ENCODE results near the gene AFDN. TPM values are rescaled to one million over a fixed set of nuclear protein-coding genes. Genes with fewer than 3 reads are reported as not detected.

The AFDN gene
- polyA plus RNA-seq, 3 donors from 2014 or later = 0.27 to 1.5 TPM; not detected in 1

GRCh38 chr6:167847936-167848335, 21.2 kb downstream of the AFDN start:
- peaks cover 2 to 8% (median 7%) of the 10 kb centered on the region in 3 donors for H3K27me3 Mint-ChIP-seq (ENCODE audit: low read depth in 3 of 3)
- peaks cover 3 to 12% of the 10 kb centered on the region in 2 donors for H3K4me1 Mint-ChIP-seq
- no peak overlapping the region for H3K27ac Mint-ChIP-seq
- H3K4me3 Mint-ChIP-seq = no peak overlapping the region
- DNase-seq = no peak
- no peaks in the 10 kb centered on the region for H3K36me3 Mint-ChIP-seq
- H3K9me3 Mint-ChIP-seq = peaks cover 0 to 1% (median 0%) of the 10 kb centered on the region in 6 donors

GRCh38 chr6:167848783-167849182, 22.1 kb downstream of the AFDN start:
- Mint-ChIP-seq H3K27me3 (ENCODE audit: low read depth in 3 of 3) (peaks cover 2 to 5% (median 3%) of the 10 kb centered on the region in 3 donors), H3K9me3 (peaks cover 0 to 1% (median 0%) of the 10 kb centered on the region in 6 donors), H3K4me1 (peaks cover 3 to 12% of the 10 kb centered on the region in 2 donors), H3K36me3 (no peaks in the 10 kb centered on the region), H3K27ac (no peak overlapping the region), H3K4me3 (no peak overlapping the region)
- no peak for DNase-seq

- Mint-ChIP-seq H3K27ac (no peak overlapping the region), H3K9me3 (peaks cover 0 to 1% (median 0%) of the 10 kb centered on the region in 6 donors), H3K4me3 (no peak overlapping the region), H3K4me1 (peaks cover 3 to 12% of the 10 kb centered on the region in 2 donors), H3K27me3 (ENCODE audit: low read depth in 3 of 3) (peaks cover 2 to 5% (median 3%) of the 10 kb centered on the region in 3 donors), H3K36me3 (no peaks in the 10 kb centered on the region)
- no peak for DNase-seq
These were observed 23.2 kb downstream of the AFDN start for GRCh38 chr6:167849846-167850459.

GRCh38 chr6:167850782-167851181, 24.1 kb downstream of the AFDN start:
- H3K27me3 Mint-ChIP-seq (ENCODE audit: low read depth in 3 of 3) = peaks cover 2 to 5% (median 3%) of the 10 kb centered on the region in 3 donors

GRCh38 chr6:167851370-167851952, 24.8 kb downstream of the AFDN start:
- Mint-ChIP-seq H3K27me3 (ENCODE audit: low read depth in 3 of 3) (peaks cover 2 to 7% (median 5%) of the 10 kb centered on the region in 3 donors), H3K36me3 (no peaks in the 10 kb centered on the region), H3K4me1 (peaks cover 3 to 12% of the 10 kb centered on the region in 2 donors), H3K9me3 (peaks cover 0 to 4% (median 0%) of the 10 kb centered on the region in 6 donors), H3K4me3 (no peak overlapping the region), H3K27ac (no peak overlapping the region)
- no peak for DNase-seq

More at GRCh38 chr6:167850782-167851181, 24.1 kb downstream of the AFDN start:
- H3K9me3 Mint-ChIP-seq = peaks cover 0 to 1% (median 0%) of the 10 kb centered on the region in 6 donors
- no peak overlapping the region for H3K4me3 Mint-ChIP-seq
- no peak overlapping the region for H3K27ac Mint-ChIP-seq
- peaks cover 3 to 12% of the 10 kb centered on the region in 2 donors for H3K4me1 Mint-ChIP-seq
- DNase-seq = no peak
- no peaks in the 10 kb centered on the region for H3K36me3 Mint-ChIP-seq

- H3K9me3 Mint-ChIP-seq = peaks cover 0 to 4% (median 0%) of the 10 kb centered on the region in 6 donors
- H3K27me3 Mint-ChIP-seq (ENCODE audit: low read depth in 3 of 3) = peaks cover 3 to 7% (median 3%) of the 10 kb centered on the region in 3 donors
- no peak overlapping the region for H3K27ac Mint-ChIP-seq
- DNase-seq = no peak
- H3K4me1 Mint-ChIP-seq = peaks cover 3 to 12% of the 10 kb centered on the region in 2 donors
- H3K4me3 Mint-ChIP-seq = no peak overlapping the region
- H3K36me3 Mint-ChIP-seq = no peaks in the 10 kb centered on the region
These were observed 29.2 kb downstream of the AFDN start for GRCh38 chr6:167855825-167856425.

- H3K9me3 Mint-ChIP-seq = peaks cover 0 to 4% (median 0%) of the 10 kb centered on the region in 6 donors
- H3K4me3 Mint-ChIP-seq = no peak overlapping the region
- H3K27me3 Mint-ChIP-seq (ENCODE audit: low read depth in 3 of 3) = peaks cover 2 to 6% (median 3%) of the 10 kb centered on the region in 3 donors
- H3K36me3 Mint-ChIP-seq = no peaks in the 10 kb centered on the region
- H3K4me1 Mint-ChIP-seq = peaks cover 2 to 7% of the 10 kb centered on the region in 2 donors
- no peak for DNase-seq
- H3K27ac Mint-ChIP-seq = no peak overlapping the region
These were observed 29.8 kb downstream of the AFDN start for GRCh38 chr6:167856474-167856873.

- peaks cover 2 to 9% (median 3%) of the 10 kb centered on the region in 3 donors for H3K27me3 Mint-ChIP-seq (ENCODE audit: low read depth in 3 of 3)
- H3K4me1 Mint-ChIP-seq = peaks cover 0 to under 1% of the 10 kb centered on the region in 2 donors
- peaks cover 0 to 4% (median 0%) of the 10 kb centered on the region in 6 donors for H3K9me3 Mint-ChIP-seq
- H3K36me3 Mint-ChIP-seq = no peaks in the 10 kb centered on the region
- H3K4me3 Mint-ChIP-seq = no peak overlapping the region
- no peak overlapping the region for H3K27ac Mint-ChIP-seq
- no peak for DNase-seq
These were observed 30.4 kb downstream of the AFDN start for GRCh38 chr6:167856999-167857660.

GRCh38 chr6:167858086-167858591, 31.4 kb downstream of the AFDN start:
- no peak overlapping the region for H3K27ac Mint-ChIP-seq
- DNase-seq = no peak
- H3K36me3 Mint-ChIP-seq = no peaks in the 10 kb centered on the region
- H3K4me1 Mint-ChIP-seq = no peaks in the 10 kb centered on the region
- peaks cover 0 to 2% (median 0%) of the 10 kb centered on the region in 6 donors for H3K9me3 Mint-ChIP-seq
- no peak overlapping the region for H3K4me3 Mint-ChIP-seq
- peaks cover 2 to 9% (median 3%) of the 10 kb centered on the region in 3 donors for H3K27me3 Mint-ChIP-seq (ENCODE audit: low read depth in 3 of 3)

- H3K9me3 Mint-ChIP-seq = peaks cover 0 to 2% (median 0%) of the 10 kb centered on the region in 6 donors
- no peak overlapping the region for H3K27ac Mint-ChIP-seq
These were observed 32.3 kb downstream of the AFDN start for GRCh38 chr6:167858842-167859664.

GRCh38 chr6:167860550-167861226, 34.0 kb downstream of the AFDN start:
- Mint-ChIP-seq H3K27me3 (ENCODE audit: low read depth in 3 of 3) (peaks cover 2 to 9% (median 7%) of the 10 kb centered on the region in 3 donors), H3K4me3 (no peak overlapping the region), H3K4me1 (no peaks in the 10 kb centered on the region), H3K27ac (no peak overlapping the region), H3K9me3 (peaks cover 0 to 2% (median 0%) of the 10 kb centered on the region in 6 donors), H3K36me3 (no peaks in the 10 kb centered on the region)
- DNase-seq = no peak

More at GRCh38 chr6:167858842-167859664, 32.3 kb downstream of the AFDN start:
- Mint-ChIP-seq H3K4me3 (no peak overlapping the region), H3K27me3 (ENCODE audit: low read depth in 3 of 3) (peaks cover 2 to 9% (median 3%) of the 10 kb centered on the region in 3 donors), H3K4me1 (no peaks in the 10 kb centered on the region), H3K36me3 (no peaks in the 10 kb centered on the region)
- no peak for DNase-seq

GRCh38 chr6:167861424-167861823, 34.7 kb downstream of the AFDN start:
- H3K36me3 Mint-ChIP-seq = no peaks in the 10 kb centered on the region
- H3K9me3 Mint-ChIP-seq = peaks cover 0 to 2% (median 0%) of the 10 kb centered on the region in 6 donors
- H3K27ac Mint-ChIP-seq = no peak overlapping the region
- no peaks in the 10 kb centered on the region for H3K4me1 Mint-ChIP-seq
- peaks cover 2 to 7% (median 6%) of the 10 kb centered on the region in 3 donors for H3K27me3 Mint-ChIP-seq (ENCODE audit: low read depth in 3 of 3)
- H3K4me3 Mint-ChIP-seq = no peak overlapping the region
- DNase-seq = no peak

Measured in immature natural killer cell (primary cell).